G401.6 (cell line): Measurements from ENCODE around the gene SLC25A45.
A peak's percentile ranks its signal among the peaks of the same experiment; 100 is the strongest.
"Not testable (repeated sequence)": the region's sequence is repeated elsewhere in the genome, so short reads cannot be mapped to it uniquely, and the experiment has no call there.

Experiments used
- FAIRE-seq: peaks from 2 replicates; lab custom pipeline; 2012; peaks lifted over from hg19 to GRCh38; lab: Jason Lieb, UNC

SLC25A45 gene

GRCh38 chr11:65357856-65358356 lies 24.5 kb downstream of the SLC25A45 start:
- no peak for FAIRE-seq

DNA sequence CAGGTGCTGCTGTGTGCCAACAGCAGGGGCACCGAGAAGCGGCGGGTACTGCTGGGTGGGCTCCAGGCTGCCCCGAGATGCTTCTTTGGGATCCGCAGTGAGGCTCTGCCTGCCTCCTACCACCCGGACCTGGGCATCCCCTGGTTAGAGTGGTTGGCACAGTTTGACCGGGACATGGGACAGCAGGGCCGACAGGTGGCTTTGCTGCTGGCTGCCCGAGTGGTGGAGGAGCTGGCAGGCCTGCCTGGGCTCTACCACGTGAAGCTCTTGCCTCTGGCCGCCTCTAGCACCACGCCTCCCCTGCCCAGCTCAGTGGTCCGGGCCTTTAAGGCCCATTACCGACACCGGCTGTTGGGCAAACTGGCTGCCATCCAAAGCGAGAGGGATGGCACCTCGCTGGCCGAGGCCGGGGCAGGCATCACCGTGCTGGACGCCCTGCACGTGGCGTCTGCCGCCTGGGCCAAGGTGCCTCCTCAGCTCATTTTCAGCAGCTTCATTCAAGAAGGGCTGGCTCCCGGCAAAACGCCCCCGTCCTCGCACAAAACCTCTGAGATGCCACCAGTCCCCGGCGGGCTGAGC lies 26.0 kb downstream of the SLC25A45 start:
- no peak for FAIRE-seq

- FAIRE-seq: no peak
These were observed 26.6 kb downstream of the SLC25A45 start for GRCh38 chr11:65355776-65356393.

- no peak for FAIRE-seq
These were observed 27.3 kb downstream of the SLC25A45 start for GRCh38 chr11:65355013-65355775.

GRCh38 chr11:65354265-65355012 lies 28.0 kb downstream of the SLC25A45 start, which contains the start of gene TIGD3:
Gene TIGD3, plus strand, starts transcription at chr11:65354751. Its CDS starts 1,058 bp downstream, at chr11:65355809.
- peak; percentile 82 for FAIRE-seq

DNA sequence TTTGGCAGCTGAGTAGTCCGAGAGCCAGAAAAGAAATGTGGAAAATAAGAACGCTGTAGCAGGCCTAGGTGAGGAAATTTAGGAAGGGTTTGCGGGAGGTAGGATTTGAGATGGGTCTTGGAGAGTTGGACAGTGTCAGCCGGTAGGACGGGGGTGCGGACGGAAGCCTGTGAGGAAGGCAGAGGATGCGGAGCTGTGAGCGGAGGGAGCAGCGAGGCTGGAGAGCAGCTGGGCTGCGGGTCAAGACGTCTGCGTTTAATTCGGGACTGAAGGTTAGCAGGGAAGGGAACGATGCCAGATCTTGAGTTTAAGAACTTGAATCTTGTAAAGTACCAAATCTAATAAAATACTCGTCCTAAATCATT lies 28.6 kb downstream of the SLC25A45 start:
- FAIRE-seq: no peak

DNA sequence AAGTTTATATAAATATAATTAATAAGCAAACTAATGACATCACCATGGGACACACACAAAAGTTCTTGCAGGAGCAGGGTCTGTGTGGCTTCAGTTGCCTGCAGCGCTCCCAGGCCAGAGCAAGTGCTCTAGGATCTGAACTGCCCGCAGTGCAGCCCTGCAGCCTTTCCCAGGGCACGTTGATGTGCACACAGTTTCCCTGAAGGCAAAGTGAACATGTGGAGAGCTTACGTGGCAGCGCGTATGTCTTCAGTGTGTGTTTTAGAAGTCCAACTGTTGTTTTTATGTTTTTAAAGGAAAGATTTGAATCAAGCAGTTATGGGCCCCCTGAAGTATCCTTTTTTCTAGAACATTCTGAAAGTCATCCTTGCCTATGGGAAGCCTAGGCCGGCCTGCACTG lies 29.1 kb downstream of the SLC25A45 start:
- no peak for FAIRE-seq

- peak; percentile 97 for FAIRE-seq
These were observed 29.7 kb downstream of the SLC25A45 start for GRCh38 chr11:65352783-65353182.

GRCh38 chr11:65351511-65351910 lies 30.9 kb downstream of the SLC25A45 start:
- FAIRE-seq: no peak

GRCh38 chr11:65341856-65342255 lies 40.6 kb downstream of the SLC25A45 start:
- no peak for FAIRE-seq

- no peak for FAIRE-seq
These were observed 42.2 kb downstream of the SLC25A45 start for GRCh38 chr11:65340226-65340625.

DNA sequence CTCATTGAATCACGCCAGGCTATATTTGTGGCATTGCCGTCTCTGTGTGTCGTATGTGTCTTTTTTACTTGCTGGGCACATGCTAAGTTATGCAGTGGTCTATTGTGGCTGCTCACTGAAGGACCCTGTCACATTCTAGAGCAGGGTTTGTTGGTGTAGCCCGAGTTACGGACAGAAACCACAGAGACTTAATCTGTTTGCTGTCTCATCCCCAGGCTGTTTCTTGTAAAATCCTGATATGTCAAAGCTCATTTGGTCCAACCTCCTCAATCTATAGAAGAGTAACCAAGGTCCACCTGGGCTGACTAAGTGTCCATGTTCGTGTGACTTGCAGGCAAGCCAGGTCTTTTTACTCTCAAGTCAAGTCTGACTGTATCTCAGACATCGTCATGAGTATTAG lies 43.8 kb downstream of the SLC25A45 start:
- no peak for FAIRE-seq

- FAIRE-seq: no peak
These were observed 47.6 kb downstream of the SLC25A45 start for GRCh38 chr11:65334696-65335295.

DNA sequence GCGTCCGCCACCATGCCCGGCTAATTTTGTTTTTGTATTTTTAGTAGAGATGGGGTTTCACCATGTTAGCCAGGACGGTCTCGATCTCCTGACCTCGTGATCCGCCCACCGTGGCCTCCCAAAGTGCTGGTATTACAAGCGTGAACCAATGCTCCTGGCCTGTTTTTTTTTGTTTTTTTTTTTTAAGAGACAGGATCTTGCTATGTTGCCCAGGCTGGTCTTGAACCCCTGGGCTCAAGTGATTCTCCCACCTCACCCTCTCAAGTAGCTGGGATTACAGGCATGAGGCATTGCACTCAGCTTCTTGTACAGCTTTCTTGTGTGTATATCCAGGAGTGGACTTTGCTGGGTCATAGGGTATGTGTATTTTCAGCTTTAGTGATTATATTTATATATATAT lies 49.9 kb downstream of the SLC25A45 start:
- not testable (repeated sequence) for FAIRE-seq

DNA sequence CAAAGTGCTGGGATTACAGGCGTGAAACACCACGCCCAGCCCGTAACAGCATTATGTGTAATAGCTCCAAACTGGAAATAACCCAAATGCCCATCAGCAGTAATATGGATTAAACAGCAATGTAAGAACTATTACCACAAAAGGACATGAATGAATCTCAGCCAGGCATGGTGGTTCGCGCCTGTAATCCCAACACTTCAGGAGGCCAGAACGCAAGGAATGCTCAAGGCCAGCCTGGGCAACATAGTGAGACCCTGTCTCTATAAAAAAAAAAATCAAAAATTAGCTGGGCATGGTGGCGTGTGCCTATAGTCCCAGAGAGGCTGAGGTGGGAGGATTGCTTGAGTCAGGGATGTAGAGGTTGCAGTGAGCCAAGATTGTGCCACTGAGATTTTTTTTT lies 51.9 kb downstream of the SLC25A45 start:
- FAIRE-seq: no peak

GRCh38 chr11:65329944-65330403 lies 52.5 kb downstream of the SLC25A45 start:
- FAIRE-seq: peak; percentile 95

DNA sequence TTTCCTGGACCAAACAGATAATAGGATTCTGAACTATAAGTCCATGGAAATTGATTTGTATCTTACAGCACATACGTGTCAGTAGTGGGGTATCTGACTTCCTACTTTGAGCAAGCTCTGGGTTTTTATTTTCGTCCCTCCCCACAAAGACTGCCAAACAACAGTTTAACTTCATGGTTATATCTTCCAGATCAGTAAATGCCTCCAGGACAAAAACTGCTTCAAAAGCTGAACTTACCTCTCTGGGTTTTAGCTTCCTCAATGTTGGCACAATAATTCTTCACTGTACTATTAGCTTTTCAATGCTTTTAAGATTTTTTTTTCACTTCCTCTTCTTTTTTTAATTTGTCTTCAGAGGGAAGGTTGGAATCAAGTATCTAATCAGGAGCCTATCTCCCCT lies 53.0 kb downstream of the SLC25A45 start:
- no peak for FAIRE-seq

- no peak for FAIRE-seq
These were observed 55.4 kb downstream of the SLC25A45 start for GRCh38 chr11:65327021-65327420.

DNA sequence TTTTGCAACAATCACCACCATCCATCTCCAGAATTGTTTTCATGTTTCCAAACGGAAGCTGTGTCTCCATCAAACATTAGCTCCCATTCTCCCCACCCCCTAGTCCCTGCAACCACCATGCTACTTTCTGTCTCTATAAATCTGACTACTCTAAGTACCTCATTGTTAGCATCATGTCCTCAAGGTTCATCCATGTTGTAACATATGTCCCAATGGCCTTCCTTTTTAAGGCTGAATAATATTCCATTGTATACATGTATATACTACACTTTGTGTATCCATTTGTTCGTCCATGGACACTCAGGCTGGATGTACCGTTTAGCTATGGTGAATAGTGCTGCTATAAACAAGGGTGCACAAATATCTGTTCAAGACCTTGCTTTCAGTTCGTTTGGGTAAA lies 57.0 kb downstream of the SLC25A45 start:
- no peak for FAIRE-seq
